Stimulated activated CD4-positive, alpha-beta T cell treated with anti-CD3 and anti-CD28 coated beads, Interleukin-1b, Interleukin-23, amount 100 ng/mL, for 48 hours (primary cell): ENCODE results near the gene ADAMTS2.

Source experiments
- DNase-seq: peaks from one replicate; pipeline ENCODE4 v3.0.0-alpha.2; 2020

ADAMTS2 gene

DNA sequence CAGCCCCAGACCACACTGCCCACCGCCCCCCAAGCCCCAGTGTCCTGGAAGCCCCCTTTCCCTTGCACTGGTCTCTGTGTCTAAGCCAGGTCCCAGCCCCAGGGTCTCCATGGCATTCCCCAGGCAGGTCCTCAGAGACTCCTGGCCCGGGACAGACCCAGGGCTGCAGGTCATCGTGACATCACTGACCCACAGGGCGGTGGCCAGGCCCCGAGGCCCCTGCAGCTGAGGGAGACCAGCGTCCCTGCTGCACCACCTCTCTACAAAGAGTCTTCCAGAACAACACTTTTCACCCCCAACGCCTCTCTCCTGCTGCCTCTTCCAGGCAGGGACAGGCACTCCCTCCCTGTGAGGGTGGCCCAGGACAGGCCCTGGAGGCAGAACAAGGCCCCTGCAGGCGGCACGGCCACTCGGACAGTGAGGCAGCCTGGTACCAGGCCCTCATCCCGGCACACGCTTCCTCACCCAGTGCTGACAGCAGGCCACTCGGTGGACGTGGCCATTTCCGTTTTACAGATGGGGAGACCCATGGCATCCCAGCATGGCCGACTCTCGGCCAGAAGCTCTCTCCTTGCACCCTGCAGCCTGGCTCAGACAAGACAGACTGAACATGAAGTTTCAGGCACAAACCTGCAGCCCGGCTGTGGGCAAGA, 136.4 kb downstream of the ADAMTS2 start:
- no peak for DNase-seq

DNA sequence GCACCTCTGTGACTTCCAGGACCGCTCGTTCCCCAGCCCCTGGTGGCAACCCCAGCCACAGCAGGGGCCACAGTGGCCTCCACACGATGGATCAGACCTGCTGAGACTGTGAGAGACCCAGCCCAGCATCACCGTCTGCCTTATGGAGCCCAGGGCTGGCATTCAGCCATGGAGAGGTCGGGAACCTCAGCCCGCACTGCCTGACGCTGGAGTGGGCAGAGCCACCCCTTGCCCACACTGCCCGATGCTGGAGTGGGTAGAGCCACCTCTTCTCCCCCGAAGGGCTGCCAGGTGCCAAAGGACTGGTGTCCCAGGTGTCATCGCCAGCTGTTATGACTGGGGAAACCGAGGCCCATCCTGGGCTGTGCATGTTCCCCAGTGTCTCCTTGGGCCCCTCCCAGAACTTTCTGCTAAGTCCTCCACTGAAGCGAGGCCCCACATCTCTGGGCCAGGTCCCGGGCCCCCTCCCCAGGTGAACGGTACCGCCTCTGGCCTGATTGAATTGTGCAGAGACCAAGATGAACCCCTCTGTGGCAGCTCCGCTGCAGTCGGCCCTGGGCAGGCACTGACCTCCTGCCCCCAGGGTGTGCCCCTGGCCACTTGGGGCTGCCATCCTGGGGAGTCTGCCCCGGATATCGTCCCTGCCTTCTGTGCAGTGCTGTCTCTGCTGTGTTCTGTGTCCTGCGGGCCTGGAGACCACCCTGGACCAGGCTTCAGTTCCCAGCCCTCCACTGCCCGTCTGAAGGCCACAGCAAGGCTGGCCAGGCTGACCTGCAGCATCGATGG, 137.1 kb downstream of the ADAMTS2 start:
- DNase-seq: no peak

DNA sequence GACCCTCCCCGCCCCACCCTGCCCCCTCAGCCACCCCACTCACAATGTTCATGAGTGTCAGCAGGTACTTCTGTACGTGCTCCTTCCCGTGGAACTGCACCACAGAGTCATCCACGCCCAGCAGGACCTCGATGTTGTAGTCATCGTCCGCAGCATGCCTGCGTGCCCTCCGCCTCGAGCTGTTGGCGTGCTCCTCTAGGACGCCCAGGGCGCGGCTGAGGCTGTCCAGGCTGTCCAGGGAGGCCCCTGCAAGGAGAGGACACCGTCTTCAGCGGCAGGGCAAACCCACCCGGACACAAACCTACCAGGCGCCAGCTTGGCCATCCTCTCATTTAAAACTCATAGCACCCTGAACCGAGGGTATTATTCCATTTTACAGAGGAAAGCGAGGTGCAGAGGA, 137.8 kb downstream of the ADAMTS2 start:
- no peak for DNase-seq

DNA sequence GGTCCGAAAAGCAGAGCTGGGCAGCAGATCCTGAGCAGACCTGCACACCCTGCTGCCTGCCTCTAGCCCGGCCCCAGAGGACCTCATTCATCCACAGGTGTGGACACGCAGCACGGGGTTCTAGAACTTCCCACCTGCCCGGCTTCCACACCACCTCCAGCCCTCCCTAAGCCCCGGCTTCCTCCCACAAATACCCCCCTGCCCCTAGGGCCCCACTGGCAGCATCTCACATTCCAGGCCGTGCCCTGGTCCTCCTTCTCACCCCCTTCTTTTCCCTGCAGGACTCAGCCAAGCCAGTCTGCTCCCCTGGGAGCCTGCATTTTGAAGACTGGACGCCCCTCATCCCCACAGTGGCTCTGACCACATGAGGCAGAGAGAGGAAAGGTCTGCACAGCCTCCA, 138.9 kb downstream of the ADAMTS2 start:
- no peak for DNase-seq

DNA sequence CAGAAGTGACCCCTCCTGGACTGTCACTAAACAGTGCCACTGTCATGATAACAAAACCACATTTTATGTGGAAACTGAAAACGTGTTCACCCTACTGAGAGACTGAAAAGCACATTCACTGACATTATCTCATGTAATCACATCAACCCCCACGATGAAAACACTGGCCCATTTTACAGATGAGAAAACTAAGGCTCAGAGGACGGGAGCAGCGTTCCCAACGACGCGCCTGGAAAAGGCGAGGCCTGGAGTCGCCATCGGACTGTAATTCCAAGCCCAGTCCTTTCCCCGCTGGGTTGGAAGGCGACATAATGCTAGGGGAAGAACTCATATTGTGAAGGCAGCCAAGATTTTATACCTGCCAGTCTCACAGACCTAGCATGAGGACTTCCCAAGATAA, 140.0 kb downstream of the ADAMTS2 start:
- no peak for DNase-seq

DNA sequence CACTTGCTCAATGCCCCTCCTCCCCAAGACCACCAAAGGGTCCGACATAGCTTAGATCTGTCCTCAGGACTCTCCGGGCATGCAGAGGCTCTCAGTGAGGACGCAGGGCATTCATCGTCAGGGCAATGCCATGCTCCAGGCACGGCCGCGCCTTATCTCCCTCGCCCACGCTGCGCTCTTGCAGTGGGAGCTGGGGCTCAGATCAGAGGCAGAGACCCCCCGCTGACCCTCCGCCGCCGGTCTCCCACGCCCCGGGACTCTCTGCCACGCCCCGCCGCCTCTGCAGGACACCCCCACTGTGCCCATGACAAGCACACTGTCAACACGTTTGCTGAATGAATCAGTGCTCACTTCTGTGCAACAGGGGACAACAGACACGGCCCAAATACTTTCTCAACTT, 140.7 kb downstream of the ADAMTS2 start:
- no peak for DNase-seq

DNA sequence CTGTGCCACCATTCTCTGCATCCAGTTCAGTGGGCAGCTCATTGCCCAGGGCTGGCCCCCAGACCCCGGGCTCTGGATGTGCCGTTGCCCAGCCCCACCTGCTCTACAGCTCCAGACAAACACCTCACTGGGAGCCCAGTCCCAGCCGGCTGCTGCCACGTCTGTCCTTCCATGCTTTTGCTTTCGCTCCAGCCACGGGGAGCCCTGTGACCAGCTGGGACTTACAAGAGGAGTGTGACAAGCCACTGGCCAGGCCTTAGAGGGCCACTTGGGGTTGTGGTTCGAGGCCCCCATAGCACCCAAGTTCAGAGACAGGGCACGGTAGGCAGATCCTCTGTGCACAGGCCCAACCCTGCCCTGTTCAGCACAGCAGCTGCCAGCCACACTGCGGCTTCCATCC, 142.0 kb downstream of the ADAMTS2 start:
- no peak for DNase-seq

DNA sequence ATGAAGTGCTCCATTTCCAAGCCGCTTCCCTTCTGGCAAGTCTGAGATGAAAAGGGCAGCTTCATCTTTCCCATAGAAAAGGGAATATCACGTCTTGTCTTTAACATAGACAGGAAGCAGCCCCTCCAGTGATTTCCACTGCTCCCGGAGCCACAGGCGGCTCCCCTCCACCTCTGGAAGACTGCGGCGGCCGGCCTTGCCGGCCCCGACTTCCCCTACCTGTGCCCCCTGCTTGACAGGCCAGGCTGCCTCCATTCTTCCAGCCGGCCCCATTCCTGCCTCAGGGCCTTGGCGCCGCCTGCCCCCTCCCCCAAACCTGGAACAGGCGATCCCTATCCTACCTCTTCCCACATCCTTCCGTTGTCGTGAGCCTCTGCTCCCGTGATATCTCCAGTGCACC, 143.3 kb downstream of the ADAMTS2 start:
- no peak for DNase-seq

DNA sequence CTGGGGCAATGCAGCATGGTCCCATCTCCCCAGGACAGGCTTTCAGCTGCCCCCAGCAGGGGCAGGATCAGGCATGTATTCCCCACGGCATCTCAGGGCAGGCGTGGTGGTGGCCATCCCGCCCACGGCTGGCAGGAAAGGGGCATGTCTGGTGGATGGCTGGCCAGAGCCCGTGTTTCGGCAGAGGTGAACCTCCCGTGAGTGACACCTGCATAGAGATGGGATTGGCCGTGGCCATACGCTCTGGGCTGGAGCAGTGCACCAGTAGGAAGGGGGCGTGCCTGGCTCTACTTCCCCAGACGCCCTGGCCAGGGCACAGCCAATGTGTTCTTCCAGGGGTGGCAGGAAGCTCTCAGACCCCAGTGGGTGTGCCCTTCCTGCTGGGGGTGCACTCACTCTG, 146.0 kb downstream of the ADAMTS2 start:
- no peak for DNase-seq

DNA sequence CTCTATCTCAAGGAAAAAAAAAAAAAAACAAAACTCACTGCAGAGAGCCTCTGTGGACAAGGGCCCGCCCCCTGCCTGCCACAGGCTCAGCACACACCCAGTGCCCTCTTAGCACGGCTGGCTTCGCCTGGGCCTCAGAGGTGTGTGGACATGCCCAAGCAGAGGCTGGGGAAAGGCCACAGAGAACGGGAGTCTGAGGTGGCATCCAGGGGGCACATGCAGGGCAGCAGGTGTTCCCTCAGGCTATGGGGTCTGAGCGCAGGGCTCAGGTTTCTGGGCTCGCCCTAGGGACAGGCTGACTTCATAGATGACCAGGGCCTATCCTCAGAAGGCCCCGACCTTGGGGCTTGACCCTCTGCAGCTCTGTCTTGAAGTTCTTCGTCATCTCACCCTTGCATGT, 146.4 kb downstream of the ADAMTS2 start:
- no peak for DNase-seq

DNA sequence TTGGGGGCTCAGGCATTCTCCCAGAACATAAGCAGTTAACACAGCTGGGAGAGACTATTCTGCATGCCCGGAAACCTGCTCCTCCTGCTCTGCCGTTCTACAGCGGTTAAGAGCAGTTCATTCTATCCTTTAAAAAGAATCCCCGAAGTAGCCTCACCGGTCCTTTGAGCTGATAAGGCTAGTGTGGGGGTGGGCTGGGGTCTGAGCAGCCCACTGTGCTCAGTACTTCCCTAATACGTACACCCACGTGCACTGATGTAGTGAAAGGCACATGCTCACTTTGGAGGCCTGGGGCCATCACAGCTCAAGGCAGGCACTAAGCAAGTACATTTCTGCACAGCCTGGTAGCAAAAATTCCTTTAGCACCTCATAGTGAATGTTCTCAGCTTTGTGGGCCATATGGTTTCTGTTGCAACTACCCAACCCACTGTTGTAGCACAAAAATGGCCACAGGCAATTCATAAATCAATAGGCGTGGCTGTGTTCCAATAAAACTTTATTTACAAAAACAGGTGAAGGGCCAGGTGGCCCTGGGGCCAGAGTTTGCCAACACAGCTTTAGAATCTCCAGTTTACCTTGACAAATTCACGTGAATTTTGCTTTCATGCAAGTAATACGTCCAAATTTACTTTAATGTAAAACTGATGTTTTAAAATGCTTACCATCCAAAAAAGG, 148.7 kb downstream of the ADAMTS2 start:
- DNase-seq: no peak

DNA sequence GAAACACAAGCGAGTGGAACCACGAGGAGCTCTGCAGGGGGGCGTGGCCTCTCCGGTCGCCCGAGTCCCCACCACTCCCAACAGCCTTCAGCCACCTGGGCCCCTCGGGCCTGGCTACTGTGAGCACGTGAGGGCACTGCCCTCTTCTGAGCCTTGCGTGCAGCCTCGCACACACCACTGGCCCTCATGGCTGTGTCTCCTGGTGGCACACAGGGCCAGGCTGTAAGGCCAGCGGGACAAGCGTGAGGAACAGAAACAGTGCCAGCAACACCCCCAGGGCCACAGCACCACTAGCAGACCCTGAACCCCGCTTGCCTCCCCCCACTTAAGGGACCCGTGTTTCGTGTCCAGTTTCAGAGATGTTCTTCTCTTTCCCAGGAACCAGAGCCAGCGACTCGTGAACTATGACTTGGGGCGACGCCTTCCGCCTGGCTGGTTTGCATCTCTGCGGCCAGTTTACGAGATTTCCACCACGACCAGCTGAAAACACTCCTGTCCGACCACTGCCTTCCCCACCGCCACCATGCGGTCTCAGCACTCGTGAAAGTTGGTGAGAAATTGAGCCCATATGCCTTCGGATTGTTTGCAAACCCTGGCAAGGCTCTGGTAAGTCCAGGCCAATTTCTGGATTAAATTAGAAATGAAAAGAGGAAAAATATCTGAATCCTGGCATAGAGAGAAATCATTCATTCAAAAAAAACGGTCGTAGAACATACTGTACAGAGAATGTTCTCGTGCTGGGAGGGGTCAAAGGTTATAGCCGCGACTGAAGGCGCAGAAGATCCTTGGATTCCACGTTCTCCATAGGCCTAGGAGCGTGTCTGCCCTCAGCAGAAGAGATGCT, 149.5 kb downstream of the ADAMTS2 start:
- no peak for DNase-seq

DNA sequence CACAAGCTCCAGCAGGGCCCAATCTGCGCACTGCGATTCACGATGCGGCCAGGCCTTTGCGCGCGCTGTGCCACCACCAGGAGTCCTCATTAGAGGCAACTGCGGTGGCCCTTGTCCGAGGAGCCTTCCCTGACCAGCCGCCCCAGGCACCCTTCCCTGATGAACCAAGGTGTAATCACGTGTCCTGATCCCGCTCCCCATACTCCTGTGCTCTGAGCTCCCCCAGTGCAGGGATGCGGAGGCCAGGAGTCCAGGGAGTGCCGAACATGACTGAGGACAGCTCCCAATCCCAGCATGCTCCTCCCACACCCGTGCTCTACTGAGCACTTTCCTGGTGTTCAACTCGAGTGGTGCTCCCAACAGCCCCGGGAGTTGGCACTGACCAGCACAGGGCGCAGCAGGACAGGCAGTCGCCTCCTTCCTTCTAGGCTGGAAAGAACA, 150.3 kb downstream of the ADAMTS2 start:
- no peak for DNase-seq

DNA sequence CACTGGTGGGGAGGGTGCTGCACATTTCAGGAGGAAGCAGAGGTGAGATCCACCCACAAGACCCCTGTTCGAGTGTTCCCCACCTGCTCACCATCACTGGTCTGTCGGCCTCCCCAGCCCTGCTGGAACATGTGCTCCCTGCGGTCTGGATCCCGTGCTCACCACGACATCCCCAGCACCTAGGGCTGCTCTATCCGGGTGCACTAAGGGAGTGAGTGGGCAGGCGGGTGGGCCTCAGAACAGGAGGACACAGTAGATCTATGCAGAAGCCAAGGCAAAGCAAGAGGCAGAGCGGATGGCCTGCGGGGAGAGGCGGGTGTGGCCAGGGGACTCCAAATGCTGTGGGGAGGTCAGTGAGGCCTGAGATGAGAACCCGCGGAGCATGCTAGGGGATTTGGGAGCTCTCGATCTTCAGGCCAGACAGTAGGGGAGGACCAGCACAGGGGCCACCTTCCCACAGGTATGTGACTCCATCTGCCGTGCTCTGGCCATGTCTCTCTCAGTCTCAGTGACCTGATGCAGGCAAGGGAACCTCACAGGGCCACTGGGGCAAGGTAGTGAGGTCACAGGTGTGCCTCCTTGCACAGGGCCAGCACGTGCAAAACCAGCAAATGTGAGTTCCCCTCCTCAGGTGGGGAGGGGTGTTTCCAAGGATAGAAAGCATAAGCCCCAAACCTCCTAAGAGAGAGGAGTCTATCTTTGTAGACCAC, 150.9 kb downstream of the ADAMTS2 start:
- DNase-seq: no peak

DNA sequence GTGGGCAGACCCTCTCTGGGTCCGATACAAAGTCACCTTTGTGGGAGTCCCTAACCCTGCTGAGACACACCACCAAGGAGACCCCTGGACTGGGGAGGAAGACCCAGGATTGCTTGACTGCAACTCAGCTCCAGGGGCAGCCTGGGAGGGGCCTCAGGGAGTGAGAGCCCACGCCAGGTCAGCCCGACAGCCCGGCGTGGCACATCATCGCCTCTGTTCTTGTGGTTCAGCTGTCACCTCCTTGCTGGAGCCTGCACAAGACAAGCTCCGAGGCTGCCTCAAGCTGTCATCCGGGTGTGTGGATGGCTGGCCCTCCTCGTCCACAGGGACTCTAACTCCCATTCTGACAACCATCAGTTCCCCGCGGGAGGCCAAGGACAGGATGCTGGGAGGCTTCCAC, 151.5 kb downstream of the ADAMTS2 start:
- DNase-seq: no peak

DNA sequence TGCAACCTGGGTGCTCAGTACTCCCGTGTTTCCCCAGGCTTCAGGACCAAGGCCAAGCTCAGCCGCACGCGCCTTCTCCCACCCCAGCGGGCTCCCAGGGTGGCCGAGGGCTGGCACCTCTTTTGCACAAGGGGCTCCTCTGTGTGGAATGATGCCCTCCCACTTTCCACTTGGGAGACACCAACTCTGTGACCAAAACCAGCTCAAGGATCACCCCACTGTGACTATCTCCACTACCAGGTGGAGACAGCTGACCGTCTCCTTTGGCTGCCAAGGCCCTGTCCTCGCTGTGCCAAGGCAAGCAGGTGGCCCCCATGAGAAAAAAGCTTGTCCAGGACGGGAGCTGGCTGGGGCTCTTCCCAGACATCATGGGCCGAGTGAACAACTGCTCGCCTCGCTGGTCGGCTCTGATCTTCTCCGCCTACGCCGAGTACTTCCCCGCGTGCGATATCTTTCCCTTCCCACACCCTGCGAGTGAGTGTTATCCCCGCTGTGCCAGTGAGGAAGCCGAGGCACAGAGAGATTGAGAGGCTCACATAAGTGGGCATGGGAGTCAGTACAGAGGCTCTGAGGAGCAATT, 152.3 kb downstream of the ADAMTS2 start:
- no peak for DNase-seq

DNA sequence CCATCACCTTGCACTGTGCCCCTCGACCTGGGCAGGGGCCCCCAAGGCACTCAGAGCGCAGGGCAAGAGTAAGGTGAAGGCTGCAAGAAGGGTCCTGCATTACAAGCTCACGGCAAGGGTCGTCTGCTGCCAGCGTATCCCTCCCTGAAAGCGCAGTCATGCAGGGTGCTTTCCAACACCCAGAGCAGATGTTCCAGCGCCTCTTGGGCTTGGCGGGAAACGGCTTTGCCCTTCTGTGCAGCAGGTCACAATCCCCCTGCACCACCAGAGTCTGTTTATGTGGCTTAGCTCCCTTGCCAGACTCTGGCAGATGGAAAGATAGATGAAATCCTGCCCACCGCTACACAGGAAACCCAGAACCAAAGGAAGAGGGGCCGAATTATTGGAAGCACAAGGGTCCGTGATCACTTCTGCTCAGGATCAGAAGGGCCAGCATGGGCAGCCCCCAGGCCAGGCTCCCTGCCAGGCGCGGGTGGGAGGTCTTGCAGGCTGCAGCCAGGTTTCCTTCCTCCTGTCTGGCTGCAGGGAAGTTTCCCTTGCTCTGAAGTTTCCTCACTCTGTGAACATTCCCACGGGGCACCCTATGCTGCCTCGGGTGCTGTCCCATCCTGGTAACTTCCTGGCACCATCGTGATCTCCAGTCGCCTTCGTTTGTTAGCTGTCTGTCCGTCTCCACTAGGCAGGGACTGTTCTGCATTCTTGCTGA, 152.9 kb downstream of the ADAMTS2 start:
- DNase-seq: no peak

DNA sequence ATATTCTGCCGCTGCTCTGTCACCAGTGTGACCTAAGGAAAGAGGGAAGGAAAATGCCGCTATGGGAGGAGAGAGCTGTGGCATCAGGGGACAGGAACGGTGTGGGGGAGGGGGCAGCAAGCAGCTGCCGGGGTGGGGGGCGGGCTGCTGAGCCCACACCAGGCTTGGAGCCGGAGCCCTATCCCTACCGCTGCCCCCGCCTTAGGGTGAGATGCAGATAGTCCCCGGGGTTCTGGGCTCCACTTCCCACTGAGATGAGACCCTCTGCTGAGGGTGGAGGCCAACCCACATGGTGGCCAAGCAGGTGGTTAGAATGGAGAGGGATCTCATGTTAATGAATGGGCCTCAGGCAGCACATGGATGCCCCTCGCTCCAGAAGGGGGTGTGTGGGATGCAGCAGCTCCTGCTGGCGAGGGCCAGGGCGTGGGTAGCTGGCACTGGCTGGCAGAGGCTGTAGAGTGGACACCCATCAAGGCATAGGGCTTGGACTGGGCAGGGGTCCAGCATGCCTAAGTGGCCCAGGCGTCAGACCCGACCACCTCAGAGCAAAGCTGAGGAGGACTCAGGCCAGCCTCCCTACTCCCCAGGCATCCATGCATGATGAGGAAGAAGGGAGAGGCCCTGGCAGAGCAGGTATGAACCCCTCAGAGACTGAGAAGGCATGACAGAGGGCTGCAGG, 153.6 kb downstream of the ADAMTS2 start:
- no peak for DNase-seq

DNA sequence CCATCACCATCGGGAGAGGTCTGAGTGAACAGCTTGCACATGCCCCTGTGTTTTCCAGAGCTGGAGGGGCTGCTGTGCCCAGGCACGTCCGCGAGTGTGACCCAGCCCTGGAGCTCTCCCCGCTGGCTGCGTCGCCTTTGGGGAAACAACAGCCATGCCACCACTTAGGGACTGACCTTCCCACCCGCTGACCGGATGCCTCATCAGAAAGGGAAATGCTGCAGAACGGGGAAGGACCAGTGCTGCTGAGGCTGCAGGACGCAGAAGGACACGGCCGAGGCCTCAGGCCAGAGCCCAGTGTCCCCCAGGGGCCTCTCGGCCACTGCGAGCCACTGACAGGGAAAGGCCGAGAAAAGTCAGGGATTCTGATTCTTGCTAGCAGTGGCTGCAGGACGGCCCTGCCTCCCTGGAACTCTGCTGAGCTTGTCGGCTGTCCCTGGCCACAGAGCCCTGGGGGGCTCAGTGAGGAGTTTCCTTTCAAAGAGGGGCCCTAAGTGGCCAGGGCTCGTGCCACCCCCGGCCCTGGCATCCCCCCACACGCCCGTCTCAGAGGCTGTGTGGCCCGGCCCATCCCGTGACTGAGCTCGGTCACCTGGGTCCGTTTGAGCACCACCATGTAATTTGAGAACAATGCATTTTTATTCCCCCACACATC, 154.3 kb downstream of the ADAMTS2 start:
- DNase-seq: no peak

DNA sequence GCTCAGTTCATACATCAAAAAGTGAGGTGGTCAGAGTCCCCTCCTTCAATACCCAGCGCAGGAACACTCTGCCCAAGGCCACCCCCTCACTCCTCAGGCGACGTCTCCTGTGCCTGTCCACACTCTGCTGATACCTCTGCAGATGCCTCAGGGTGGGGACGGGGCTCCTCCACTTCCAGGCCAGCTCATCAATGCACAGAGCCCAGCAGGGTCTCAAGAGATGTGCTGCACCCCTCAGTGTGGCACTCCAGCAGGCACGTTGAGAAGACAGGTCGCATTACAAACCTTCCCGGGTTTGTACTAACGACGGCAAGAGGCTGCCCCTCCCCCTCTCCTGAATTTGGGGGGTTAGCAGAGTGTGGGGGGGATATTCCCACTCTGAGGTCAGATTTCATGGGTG, 156.6 kb downstream of the ADAMTS2 start:
- DNase-seq: no peak
